ENCODE data around the gene PDZD7. TPM values are rescaled to one million over a fixed set of nuclear protein-coding genes. Genes with fewer than 3 reads are reported as not detected.

Gene PDZD7
- total and polyA plus RNA-seq, 2 of the 8 experiments (the other 6 are each of a cell fraction or from before 2014, with no cell fraction given): 0.88 to 1.6 TPM

DNA sequence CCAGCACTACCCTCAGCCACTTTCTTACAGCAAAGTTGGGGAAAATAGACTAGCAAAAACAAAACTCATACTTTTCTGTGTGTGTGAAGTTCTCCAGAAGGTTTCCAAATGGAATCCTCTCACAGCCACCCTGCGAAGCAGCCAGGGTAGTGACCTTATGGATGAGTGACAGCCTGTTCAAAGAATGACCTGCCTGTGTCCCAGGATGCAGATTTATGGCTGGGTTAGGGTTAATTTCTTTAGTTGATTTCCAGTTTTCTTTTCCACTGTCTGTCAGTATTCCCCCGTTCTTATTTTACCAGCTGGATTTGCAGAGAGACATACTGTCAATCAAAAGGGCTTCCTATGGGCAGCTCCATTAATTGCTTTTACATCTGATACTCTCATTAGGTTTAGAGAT, 64.0 kb downstream of the PDZD7 start:
- peaks cover 9% of the 10 kb centered on the region for H3K23me2 ChIP-seq (ENCODE audit: low read depth, low read length)
- H3K36me3 ChIP-seq (ENCODE audit: control insufficient read depth in 2 of 4, insufficient read depth in 4 of 4, low read length in 3 of 4): peaks cover 0 to 10% (median 2%) of the 10 kb centered on the region in 4 experiments; a peak in 1 of 8 replicates
- no peak overlapping the region for H3K4me3 ChIP-seq (ENCODE audit: extremely low read depth in 1 of 4, insufficient read depth in 2 of 4, low read depth in 3 of 4, low read length in 4 of 4)
- H2BK5ac ChIP-seq (ENCODE audit: low read depth, low read length): no peak overlapping the region
- FAIRE-seq (no peak), DNase-seq (ENCODE audit: low read depth in 1 of 2, low spot score in 2 of 2) (no peak)
- no peaks in the 10 kb centered on the region for H3K9me3 ChIP-seq (ENCODE audit: insufficient read depth in 2 of 2, low read depth in 1 of 2, low read length in 1 of 2)
- H3K79me1 ChIP-seq (ENCODE audit: low read depth, low read length): no peaks in the 10 kb centered on the region
- peaks cover 0 to 5% of the 10 kb centered on the region in 2 experiments for H4K20me1 ChIP-seq (replicated peaks in 1 of 2; ENCODE audit: control insufficient read depth in 1 of 2, insufficient read depth in 2 of 2, low read length in 2 of 2)
- no peak overlapping the region for H3K4ac ChIP-seq (replicated peaks; ENCODE audit: insufficient read length, low read depth, low read length)
- H2BK20ac ChIP-seq (ENCODE audit: low read length): no peak overlapping the region
- H3K23ac ChIP-seq (ENCODE audit: insufficient read length): no peak overlapping the region
- peaks cover 0 to 3% (median 1%) of the 10 kb centered on the region in 4 experiments; a peak in 1 of 7 replicates for H3K27me3 ChIP-seq (replicated peaks in 1 of 4; ENCODE audit: control insufficient read depth in 3 of 4, extremely low read depth in 1 of 4, insufficient read depth in 3 of 4, low read length in 3 of 4)
- H3K9ac ChIP-seq (replicated peaks in 1 of 4; ENCODE audit: extremely low read depth in 1 of 4, low read depth in 3 of 4, low read length in 3 of 4): 0 out of 7 replicates have a peak overlapping the region, but pooled peaks of 1 of the 4 experiments have one; percentile 17
- peaks cover 7 to 15% (median 9%) of the 10 kb centered on the region in 4 experiments for H3K4me1 ChIP-seq (replicated peaks in 1 of 4; ENCODE audit: control insufficient read depth in 3 of 4, insufficient read depth in 4 of 4, low read length in 3 of 4)
- H2BK120ac ChIP-seq (replicated peaks; ENCODE audit: low read depth, low read length): no peak overlapping the region
- no peak overlapping the region for H4K8ac ChIP-seq (ENCODE audit: extremely low read depth, insufficient read depth, low read length)
- no peak overlapping the region for H4K5ac ChIP-seq (ENCODE audit: insufficient read length, low read depth, low read length)
- POLR2A ChIA-PET (ENCODE audit: partially characterized antibody): interaction anchor here (1.1 to 6.0 kb wide), 6 partner anchors 12 to 54 kb away, joined by 3 to 38 read pairs (median 4); partner anchors contain the start of genes LZTS2, MRPL43, SLF2 and TWNK
- no peak overlapping the region for H3K14ac ChIP-seq (ENCODE audit: insufficient read length)
- H3K27ac ChIP-seq (ENCODE audit: low read depth, low read length): no peak overlapping the region
- no peak overlapping the region for H2AFZ ChIP-seq (ENCODE audit: low read length)
- H3K18ac ChIP-seq (ENCODE audit: extremely low read depth, low read length): no peak overlapping the region
- H3K79me2 ChIP-seq (ENCODE audit: control insufficient read depth in 1 of 2, insufficient read depth in 2 of 2, low read length in 2 of 2): no peaks in the 10 kb centered on the region
- H3K56ac ChIP-seq (replicated peaks; ENCODE audit: insufficient read length, low read depth, low read length): no peak overlapping the region
- H2AK5ac ChIP-seq (ENCODE audit: low read depth, low read length): no peak overlapping the region
- 89% methylated on average over 2 of the region's 2 CpGs; no CpG with 5 or more reads in 1 of the 2 experiments for WGBS, 2 experiments (ENCODE audit: extremely low coverage in 1 of 2, insufficient coverage in 1 of 2, insufficient read length in 1 of 2, insufficient replicate concordance in 2 of 2, low coverage in 1 of 2, low lambda C conversion rate in 2 of 2, missing lambda C conversion rate in 1 of 2)
- no peak overlapping the region for H4K91ac ChIP-seq (replicated peaks; ENCODE audit: insufficient read length, low read length)
- H2BK15ac ChIP-seq (ENCODE audit: low read length): no peak overlapping the region
- CTCF ChIA-PET (ENCODE audit: partially characterized antibody): interaction anchor here (0.5 to 5.4 kb wide), 10 partner anchors 9 to 821 kb away, joined by 3 to 32 read pairs (median 4); no protein-coding TSS in a partner anchor
- H2BK12ac ChIP-seq (ENCODE audit: low read depth, low read length): no peak overlapping the region
- no peak overlapping the region for H3K4me2 ChIP-seq (ENCODE audit: insufficient read depth in 1 of 2, low read depth in 2 of 2, low read length in 2 of 2)
- TF ChIP-seq, protein P1, sequence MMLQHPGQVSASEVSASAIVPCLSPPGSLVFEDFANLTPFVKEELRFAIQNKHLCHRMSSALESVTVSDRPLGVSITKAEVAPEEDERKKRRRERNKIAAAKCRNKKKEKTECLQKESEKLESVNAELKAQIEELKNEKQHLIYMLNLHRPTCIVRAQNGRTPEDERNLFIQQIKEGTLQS (IDR thresholded peaks at IDR 0.05; ENCODE audit: insufficient read depth, low read depth, low read length): no peak
- no peak for TF ChIP-seq CHD2 (IDR thresholded peaks at IDR 0.05; ENCODE audit: low read length)
- TF ChIP-seq CHD1 (IDR thresholded peaks at IDR 0.05; ENCODE audit: low read depth, low read length): no peak
- TF ChIP-seq EGR1 (IDR thresholded peaks at IDR 0.05; ENCODE audit: borderline replicate concordance, low read depth, low read length): no peak
- no peak for TF ChIP-seq TBP (IDR thresholded peaks at IDR 0.05; ENCODE audit: low read depth, low read length)
- TF ChIP-seq GTF2F1 (IDR thresholded peaks at IDR 0.05; ENCODE audit: borderline replicate concordance, low read depth, low read length): no peak
- no peak for TF ChIP-seq SIN3A (conservative IDR thresholded peaks at IDR 0.05 in 1 of 2, IDR thresholded peaks at IDR 0.05 in 1 of 2; ENCODE audit: low read depth in 1 of 2, low read length in 2 of 2)
- TF ChIP-seq, protein P2, sequence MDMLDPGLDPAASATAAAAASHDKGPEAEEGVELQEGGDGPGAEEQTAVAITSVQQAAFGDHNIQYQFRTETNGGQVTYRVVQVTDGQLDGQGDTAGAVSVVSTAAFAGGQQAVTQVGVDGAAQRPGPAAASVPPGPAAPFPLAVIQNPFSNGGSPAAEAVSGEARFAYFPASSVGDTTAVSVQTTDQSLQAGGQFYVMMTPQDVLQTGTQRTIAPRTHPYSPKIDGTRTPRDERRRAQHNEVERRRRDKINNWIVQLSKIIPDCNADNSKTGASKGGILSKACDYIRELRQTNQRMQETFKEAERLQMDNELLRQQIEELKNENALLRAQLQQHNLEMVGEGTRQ (IDR thresholded peaks at IDR 0.05; ENCODE audit: low read length): no peak
- TF ChIP-seq KDM1A (IDR thresholded peaks at IDR 0.05; ENCODE audit: borderline replicate concordance, low read length): no peak
- no peak for TF ChIP-seq CTBP2 (IDR thresholded peaks at IDR 0.05; ENCODE audit: borderline replicate concordance, insufficient read depth, insufficient read length, low read length)

Data from H1 (cell line).